Tibial nerve (tissue), 3 donors: ENCODE measurements around the gene ZBTB11.

Experiments used
- EP300 ChIP-seq, 2 donors: sonication (generic); formaldehyde crosslinking; IDR thresholded peaks; one replicate each; pipeline ENCODE4 v1.6.1; 2017; ENCODE audit warnings: antibody characterized with exemption in 2 of 2, mild to moderate bottlenecking in 1 of 2
- POLR2A ChIP-seq, 2 donors: fragments of 450-650 bp; IDR thresholded peaks; one replicate each; pipeline ENCODE4 v1.6.1; 2017; ENCODE audit warnings: antibody characterized with exemption in 2 of 2, mild to moderate bottlenecking in 2 of 2, moderate library complexity in 2 of 2

DNA sequence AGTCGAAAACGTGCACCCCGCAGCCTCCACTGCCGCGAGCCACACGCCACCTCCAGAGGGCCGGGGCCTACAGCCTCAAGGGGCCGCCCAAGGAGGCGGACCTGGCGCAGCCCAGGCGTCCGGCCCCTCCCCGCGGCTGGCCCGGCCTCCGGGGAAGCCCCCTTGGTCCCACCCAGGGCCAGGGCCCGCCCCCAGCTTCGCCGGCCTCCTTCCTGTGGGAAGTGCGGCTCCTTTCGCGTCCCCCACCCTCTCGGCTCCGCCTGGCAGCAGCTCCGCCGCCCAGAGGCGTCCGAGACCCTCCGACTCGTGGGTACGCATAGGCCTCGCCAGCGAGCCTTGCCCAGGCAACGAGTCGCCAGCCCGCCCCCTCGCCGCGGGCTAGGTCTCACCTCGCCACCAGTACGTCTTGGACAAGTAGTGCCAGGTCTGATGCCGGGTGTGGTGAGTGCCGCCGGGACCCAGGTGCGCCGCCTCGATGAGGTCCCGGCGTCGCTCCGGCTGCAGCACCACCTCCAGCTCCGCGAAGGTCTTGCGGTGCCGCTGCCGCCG lies 642 bp downstream of the ZBTB11 start:
- TF ChIP-seq EP300 (IDR thresholded peaks at IDR 0.05) (peak in 1 of 2 donors; percentile 70), POLR2A (IDR thresholded peaks at IDR 0.05) (peak; percentile 6 to 76)
